ENCODE results near the gene NAA10.

The NAA10 gene

DNA sequence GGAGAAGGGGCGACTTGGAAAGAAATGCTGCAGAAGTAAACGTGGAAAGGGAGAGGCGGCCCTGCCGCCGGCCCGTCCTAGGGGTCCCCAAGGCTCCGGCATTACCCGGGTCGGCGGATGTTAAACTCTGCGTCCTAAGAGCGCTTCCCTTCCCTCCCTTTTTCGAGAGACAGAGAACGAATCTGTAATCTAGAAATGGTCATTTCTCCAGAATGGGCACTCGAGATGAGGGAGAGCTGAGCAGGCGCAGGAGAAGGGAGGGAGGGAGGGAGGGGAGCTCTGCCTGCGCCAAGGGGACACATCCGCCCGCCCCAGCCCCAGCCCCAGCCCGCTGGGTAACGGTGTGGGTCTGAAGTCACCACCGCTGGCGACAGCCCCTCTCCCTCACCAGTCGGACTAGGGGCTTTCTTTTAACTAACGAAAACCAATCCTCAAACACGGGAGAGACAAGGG is 35.1 kb upstream of the NAA10 start:
- no peak for TF ChIP-seq CTCF (IDR thresholded peaks at IDR 0.05; ENCODE audit: low read depth, low read length)
- peak overlapping the region; percentile 80 to 83 for H3K4me3 ChIP-seq (replicated peaks in 1 of 2; ENCODE audit: low read depth in 2 of 2, low read length in 2 of 2)
- peak; percentile 32 to 40 for DNase-seq (ENCODE audit: low read depth in 2 of 2)

GRCh38 chrX:153969125-153969903 is 34.5 kb upstream of the NAA10 start:
- no peak for TF ChIP-seq CTCF (IDR thresholded peaks at IDR 0.05; ENCODE audit: low read depth, low read length)
- H3K4me3 ChIP-seq (replicated peaks in 1 of 2; ENCODE audit: low read depth in 2 of 2, low read length in 2 of 2), result peak overlapping the region; percentile 80 to 83
- DNase-seq (ENCODE audit: low read depth in 2 of 2), result no peak

- no peak for TF ChIP-seq CTCF (IDR thresholded peaks at IDR 0.05; ENCODE audit: low read depth, low read length)
- DNase-seq (ENCODE audit: low read depth in 2 of 2), result no peak
- peak overlapping the region; percentile 80 to 83 for H3K4me3 ChIP-seq (replicated peaks in 1 of 2; ENCODE audit: low read depth in 2 of 2, low read length in 2 of 2)
Measured at GRCh38 chrX:153968754-153969124, 33.9 kb upstream of the NAA10 start.

GRCh38 chrX:153968255-153968654 is 33.4 kb upstream of the NAA10 start:
- no peak for TF ChIP-seq CTCF (IDR thresholded peaks at IDR 0.05; ENCODE audit: low read depth, low read length)
- H3K4me3 ChIP-seq (replicated peaks in 1 of 2; ENCODE audit: low read depth in 2 of 2, low read length in 2 of 2), result peak overlapping the region in 1 of 2 donors; percentile 80
- no peak for DNase-seq (ENCODE audit: low read depth in 2 of 2)

DNA sequence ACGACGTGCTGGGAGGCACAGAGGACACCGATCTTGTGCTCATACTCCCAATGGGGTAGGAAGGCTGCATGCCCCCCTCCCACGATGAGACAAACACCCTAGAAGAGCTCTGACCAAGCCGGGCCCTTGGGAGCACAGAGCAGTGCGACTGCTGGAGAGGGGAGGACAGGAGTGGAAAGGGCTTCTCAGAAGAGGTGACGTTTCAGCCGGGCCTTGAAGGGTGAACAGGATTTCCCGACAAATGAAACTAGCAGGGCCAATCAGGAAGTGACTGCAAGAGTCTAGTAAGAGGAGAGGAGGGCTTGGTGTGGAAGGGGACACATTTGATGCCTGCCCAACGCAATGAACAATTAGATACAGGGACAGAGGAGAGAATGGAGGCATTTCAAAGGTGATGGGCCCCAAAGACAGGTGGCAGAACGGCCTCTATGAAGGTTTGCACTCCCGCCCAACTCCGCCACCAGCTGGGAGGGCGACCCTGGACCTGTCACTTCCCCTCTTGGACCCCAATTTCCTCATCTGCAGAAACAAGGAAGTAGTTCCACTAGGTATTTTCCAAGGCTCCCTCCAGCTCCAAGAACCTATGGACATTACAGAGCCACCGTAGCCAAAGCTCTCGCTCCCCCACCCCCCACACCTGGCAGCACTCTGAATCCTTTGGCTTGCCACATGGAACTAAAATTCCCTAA is 32.8 kb upstream of the NAA10 start:
- H3K4me3 ChIP-seq (replicated peaks in 1 of 2; ENCODE audit: low read depth in 2 of 2, low read length in 2 of 2), result no peak overlapping the region
- no peak for DNase-seq (ENCODE audit: low read depth in 2 of 2)
- TF ChIP-seq CTCF (IDR thresholded peaks at IDR 0.05; ENCODE audit: low read depth, low read length), result no peak

GRCh38 chrX:153966841-153967535 is 32.2 kb upstream of the NAA10 start:
- TF ChIP-seq CTCF (IDR thresholded peaks at IDR 0.05; ENCODE audit: low read depth, low read length), result no peak
- no peak overlapping the region for H3K4me3 ChIP-seq (replicated peaks in 1 of 2; ENCODE audit: low read depth in 2 of 2, low read length in 2 of 2)
- no peak for DNase-seq (ENCODE audit: low read depth in 2 of 2)
